HG02623 (cell line): ENCODE results near the gene AHCTF1.
A peak's percentile ranks its signal among the peaks of the same experiment; 100 is the strongest.
"Not testable (repeated sequence)": the region's sequence is repeated elsewhere in the genome, so short reads cannot be mapped to it uniquely, and the experiment has no call there.

ENCODE experiments used
- ATAC-seq: cut with Tn5 transposase; IDR thresholded peaks from one replicate; pipeline ENCODE4 v1.9.1; 2021; ENCODE audit warnings: moderate library complexity; ENCODE audit not compliant: unreplicated experiment

Gene AHCTF1

GRCh38 chr1:246919902-246920301, 11.8 kb downstream of the AHCTF1 start:
- no peak for ATAC-seq

- ATAC-seq, result not testable (repeated sequence)
Measured at GRCh38 chr1:246916026-246916923, 15.5 kb downstream of the AHCTF1 start.

DNA sequence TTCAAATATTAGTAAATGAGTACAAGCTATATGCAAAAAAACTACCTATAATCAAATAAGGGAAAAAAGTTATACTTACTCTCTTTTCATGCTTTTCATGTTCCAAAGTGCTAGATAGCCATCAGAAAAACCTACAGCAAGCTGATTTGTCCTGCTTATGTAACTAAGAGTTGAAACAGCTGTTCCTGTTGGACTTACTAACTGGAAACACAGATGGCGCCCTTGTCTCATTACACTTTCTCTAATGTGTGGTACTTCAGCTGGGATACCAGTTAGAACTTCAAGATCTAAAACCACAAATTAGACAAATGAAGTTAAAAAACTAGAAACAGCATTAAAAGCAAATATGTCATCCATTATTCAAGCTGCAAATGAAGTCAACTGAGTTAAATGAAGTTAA, 24.3 kb downstream of the AHCTF1 start:
- peak; percentile 45 for ATAC-seq

DNA sequence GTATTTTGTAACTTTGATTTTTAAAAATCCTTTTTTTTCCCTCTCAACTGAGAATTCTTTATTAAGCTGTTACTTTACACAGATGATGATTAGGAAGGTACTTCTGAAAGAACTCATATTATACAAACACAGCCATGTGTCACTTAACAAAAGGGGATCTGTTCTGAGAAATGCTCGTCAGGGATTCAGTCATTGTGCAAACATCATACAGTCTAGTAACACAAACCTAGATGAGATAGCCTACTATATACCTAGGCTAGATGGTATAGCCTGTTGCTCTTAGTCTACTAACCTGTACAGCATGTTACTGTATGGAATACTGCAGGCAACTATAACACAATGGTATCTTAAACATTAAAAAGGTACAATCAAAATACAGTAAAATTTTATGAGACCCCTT, 24.9 kb downstream of the AHCTF1 start:
- ATAC-seq, result no peak

DNA sequence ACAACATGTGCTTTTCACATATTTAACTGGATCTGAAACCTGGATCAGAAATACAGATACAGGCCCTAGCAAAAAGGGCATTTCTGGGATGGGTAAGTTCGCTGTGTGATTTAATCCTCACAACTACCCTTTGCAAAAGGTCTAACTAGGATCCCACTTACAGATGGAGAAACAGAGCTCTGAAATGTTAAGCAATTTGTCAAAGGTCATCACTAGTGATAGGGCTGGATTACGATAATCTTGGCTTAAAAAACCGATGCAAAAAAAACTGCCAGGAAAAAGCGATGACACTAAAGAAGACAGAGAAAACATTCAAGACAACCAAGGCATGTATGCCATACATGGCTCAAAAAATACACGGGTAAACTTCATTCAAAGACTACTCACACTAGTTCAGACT, 29.9 kb downstream of the AHCTF1 start:
- no peak for ATAC-seq

GRCh38 chr1:246897302-246897701, 34.4 kb downstream of the AHCTF1 start:
- no peak for ATAC-seq

GRCh38 chr1:246893191-246893939, 38.4 kb downstream of the AHCTF1 start:
- ATAC-seq, result peak; percentile 65

- ATAC-seq, result no peak
Measured at GRCh38 chr1:246891105-246891504, 40.6 kb downstream of the AHCTF1 start.

- no peak for ATAC-seq
Measured at GRCh38 chr1:246888522-246888921, 43.2 kb downstream of the AHCTF1 start.

DNA sequence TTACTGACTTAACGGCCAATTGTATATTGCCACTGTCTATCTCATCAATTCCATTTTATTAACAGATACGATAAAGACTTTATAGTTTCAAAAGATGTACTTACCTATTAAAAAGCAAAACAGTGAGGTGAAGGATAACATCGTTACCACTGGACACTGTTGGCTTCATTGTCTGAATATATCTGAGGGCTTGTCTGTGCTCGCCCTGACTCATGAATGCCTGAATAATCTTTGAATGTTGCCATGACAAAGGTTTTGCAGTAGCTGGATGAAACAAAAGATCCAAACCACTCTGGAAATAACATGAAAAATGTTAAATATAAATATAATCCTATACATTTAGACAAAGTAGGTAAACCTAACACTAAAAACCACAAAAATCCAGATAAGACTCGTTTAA, 46.4 kb downstream of the AHCTF1 start:
- not testable (repeated sequence) for ATAC-seq

DNA sequence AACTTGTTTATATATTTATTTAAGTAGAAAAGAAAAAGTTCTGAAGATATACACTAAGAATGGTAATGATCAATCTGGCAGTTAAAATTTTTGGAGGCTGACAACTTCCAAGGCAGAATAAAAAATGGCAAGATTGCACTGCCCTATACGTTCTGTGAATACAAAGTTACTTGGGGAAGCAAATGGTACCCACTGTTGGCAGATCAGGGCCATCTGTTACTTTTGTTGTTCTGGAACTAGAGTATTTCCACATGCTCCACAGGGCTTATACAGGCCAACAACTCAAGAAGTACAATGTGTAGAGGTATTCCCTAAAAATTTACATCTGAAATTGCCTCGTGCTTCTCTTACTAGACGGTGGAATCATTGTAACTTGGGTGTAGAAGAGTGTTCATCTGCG, 53.2 kb downstream of the AHCTF1 start:
- no peak for ATAC-seq

GRCh38 chr1:246876431-246876830, 55.3 kb downstream of the AHCTF1 start:
- no peak for ATAC-seq

DNA sequence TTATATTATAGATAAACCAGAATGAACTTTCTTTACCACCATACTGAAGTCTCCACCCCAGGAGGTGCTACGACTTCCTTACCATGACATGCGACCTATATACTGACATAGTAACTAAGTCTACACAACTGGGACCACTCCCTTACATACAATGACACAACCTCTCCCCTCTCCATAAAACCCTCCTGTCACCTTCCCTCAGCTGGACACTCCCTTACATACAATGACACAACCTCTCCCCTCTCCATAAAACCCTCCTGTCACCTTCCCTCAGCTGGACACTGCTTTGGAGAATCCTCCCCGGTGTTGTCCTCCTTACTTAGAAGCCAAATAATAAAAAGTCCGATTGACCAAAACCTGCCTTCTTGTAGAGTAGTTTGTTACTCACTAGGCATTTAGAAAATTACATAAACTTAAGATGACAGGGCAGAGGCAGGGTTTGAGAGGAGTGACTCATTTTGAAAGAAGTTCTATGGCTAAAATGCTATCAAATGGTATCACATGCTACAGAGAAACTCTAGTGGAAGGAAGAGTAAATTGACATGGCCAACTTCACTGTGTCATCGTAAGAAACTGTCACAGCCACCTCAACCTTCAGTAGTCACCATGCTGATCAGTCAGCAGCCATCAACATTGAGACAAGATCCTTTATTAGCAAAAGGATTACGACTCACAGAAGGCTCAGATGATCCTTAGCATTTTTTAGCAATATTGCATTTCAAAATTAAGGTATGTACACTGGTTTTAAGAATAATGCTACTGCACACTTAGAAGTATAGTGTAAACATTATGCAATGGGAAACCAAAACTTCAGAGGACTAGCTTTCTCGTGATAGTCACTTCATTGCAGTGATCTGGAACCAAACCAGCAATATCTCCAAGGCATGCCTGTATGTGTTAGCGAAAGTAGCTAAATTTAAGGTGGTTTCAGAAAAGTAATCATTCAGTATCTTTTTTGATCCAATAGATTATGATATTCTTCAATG, 56.4 kb downstream of the AHCTF1 start:
- ATAC-seq, result no peak

DNA sequence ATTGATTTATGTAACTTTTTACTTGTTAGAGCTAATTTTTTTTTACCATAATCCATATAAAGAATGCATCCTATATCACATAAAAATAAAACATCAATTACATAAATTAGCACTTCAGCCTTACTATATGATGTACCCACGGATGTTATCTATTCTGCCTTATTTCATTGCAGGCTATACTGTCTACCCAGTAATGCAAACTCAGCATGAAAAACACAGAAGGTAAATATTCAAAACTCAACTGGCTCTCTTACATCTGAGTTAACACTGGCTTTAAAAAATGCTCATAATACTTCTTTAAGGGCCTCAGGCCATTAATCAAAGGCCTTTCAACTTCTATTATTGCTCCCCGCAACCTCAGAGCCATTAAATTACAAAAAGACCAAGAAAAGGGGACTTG, 65.8 kb downstream of the AHCTF1 start:
- ATAC-seq, result no peak

- ATAC-seq, result not testable (repeated sequence)
Measured at GRCh38 chr1:246863791-246864190, 68.0 kb downstream of the AHCTF1 start.

- ATAC-seq, result no peak
Measured at GRCh38 chr1:246860401-246860800, 71.3 kb downstream of the AHCTF1 start.

DNA sequence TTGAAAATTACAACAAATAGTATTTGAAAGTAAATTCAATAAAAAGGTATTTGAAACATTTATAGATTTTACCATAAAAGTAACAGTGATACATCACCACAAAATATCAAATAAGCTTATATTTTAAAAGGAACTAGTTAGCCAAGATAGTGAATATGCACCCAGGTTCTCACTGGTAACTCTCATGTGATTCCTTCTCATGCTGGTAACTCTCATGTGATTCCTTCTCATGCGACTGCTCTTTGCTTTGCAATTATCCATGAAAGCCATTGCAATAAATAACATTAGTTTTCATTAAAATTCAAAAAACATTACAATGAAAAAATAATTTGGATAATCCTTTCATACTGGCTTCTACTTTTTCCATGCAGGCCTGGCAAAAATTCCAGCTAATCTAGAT, 75.4 kb downstream of the AHCTF1 start:
- ATAC-seq, result no peak

- ATAC-seq, result not testable (repeated sequence)
Measured at GRCh38 chr1:246850640-246851039, 81.1 kb downstream of the AHCTF1 start.

DNA sequence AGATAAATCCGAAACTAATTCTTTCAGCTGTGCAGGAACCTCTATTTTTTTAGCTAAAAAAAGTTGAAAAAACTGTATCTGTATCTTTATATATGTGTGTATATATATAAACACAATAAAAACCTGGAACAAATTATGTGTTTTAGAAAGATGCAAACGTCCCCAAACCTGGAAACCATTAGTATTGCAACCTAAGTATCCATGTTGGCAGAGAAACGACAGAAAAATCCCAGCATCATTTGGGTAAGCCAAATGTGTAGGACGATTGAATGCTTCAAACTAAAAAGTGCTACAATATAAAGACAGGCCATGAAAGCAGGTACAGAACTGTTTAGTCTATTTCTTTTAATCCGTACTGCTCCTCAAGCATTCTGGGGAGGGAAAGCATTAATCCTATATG, 87.9 kb downstream of the AHCTF1 start:
- no peak for ATAC-seq

- not testable (repeated sequence) for ATAC-seq
Measured at GRCh38 chr1:246840761-246841160, 91.0 kb downstream of the AHCTF1 start.

DNA sequence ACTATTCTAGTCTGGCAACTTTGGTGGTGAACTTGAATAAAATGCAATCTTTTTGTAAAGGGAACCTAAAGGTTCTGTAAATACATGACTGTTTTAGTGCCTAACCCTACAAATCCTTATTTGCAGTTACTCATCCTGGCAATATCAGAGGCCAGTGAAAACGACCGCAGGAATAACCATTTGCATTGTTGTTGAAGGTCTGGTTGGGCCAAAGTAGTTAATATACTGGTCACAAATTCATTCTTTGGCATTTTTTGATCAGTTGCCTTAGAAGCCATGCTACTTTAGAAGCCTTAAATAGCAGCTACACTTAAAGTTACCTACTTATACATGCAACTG, 93.7 kb downstream of the AHCTF1 start:
- ATAC-seq, result no peak
